ENCODE data around the gene KIAA1210.
"Not testable (repeated sequence)": the region's sequence is repeated elsewhere in the genome, so short reads cannot be mapped to it uniquely, and the experiment has no call there.

The KIAA1210 gene

DNA sequence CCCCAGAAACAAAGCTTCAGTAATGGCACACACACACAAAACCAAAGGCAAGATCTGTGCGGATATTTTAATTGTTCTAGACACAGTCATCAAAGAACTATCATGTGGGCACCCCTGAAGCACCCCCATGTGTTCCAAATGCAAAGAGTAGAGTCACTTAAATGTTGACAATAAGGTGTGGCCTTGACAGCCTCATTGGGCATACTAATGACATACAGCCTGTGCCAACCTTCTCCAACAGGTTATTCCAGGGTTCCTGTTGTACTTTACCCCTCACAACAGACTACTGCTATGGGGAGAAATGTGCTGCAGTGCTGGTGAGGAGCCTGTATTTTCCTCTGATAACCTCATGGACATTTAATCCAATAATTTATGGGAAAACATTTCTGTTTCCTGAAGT lies 84.6 kb downstream of the KIAA1210 start:
- H2AFZ ChIP-seq (ENCODE audit: low read depth, low read length) = no peak overlapping the region
- H3K4me3 ChIP-seq (ENCODE audit: low read length) = no peak overlapping the region
- no peaks in the 10 kb centered on the region for H3K27me3 ChIP-seq (ENCODE audit: insufficient read depth, low read length)
- no peaks in the 10 kb centered on the region for H3K4me1 ChIP-seq (ENCODE audit: insufficient read depth, low read length)
- no peaks in the 10 kb centered on the region for H3K36me3 ChIP-seq (ENCODE audit: insufficient read depth, low read length)
- no peaks in the 10 kb centered on the region for H3K9me3 ChIP-seq (ENCODE audit: low read length)

DNA sequence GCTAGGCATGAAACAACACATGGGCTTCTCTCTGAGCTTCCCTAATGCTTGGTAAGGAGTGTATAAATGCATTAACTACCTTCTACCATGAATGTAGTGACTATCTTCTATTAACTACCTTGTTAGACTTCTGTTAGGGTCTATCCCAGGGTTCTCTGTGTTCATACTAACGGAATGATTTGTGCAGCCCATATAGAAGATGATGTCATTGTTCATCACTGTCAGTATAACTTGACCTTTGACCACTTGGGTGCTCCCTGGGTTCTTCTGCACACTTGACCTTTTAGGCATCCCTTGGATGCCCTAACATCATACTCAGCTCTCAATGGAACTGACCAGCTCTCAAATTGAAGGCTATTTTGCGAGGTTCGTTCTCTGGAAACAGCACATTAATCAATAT lies 85.6 kb downstream of the KIAA1210 start:
- Histone ChIP-seq H3K4me3 (ENCODE audit: low read length) (no peak overlapping the region), H3K36me3 (ENCODE audit: insufficient read depth, low read length) (no peaks in the 10 kb centered on the region), H2AFZ (ENCODE audit: low read depth, low read length) (no peak overlapping the region), H3K9me3 (ENCODE audit: low read length) (no peaks in the 10 kb centered on the region), H3K4me1 (ENCODE audit: insufficient read depth, low read length) (no peaks in the 10 kb centered on the region), H3K27me3 (ENCODE audit: insufficient read depth, low read length) (no peaks in the 10 kb centered on the region)

- Histone ChIP-seq H3K27me3 (ENCODE audit: insufficient read depth, low read length) (no peaks in the 10 kb centered on the region), H3K4me3 (ENCODE audit: low read length) (no peak overlapping the region), H2AFZ (ENCODE audit: low read depth, low read length) (no peak overlapping the region), H3K9me3 (ENCODE audit: low read length) (no peaks in the 10 kb centered on the region), H3K4me1 (ENCODE audit: insufficient read depth, low read length) (no peaks in the 10 kb centered on the region), H3K36me3 (ENCODE audit: insufficient read depth, low read length) (no peaks in the 10 kb centered on the region)
Observed at GRCh38 chrX:119041175-119041574, 86.4 kb downstream of the KIAA1210 start.

DNA sequence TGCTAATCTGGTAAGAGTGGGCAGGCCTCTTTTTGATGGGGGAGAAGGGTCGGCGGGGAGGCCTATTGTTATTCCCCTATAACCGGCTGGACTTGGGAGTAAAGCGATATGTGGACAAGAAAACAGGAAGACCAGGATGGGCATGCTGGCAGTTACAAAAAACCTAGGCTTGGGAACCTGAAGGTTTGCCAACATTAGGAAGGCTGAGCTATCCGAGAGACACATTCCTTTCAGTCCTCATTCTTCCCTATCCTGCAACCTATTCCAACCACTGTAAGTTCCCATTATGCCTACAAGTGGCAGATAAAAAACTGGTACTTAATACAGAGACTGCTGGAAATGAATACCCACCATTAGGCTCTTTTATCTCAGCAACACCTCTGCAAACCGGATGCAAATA lies 87.2 kb downstream of the KIAA1210 start:
- Histone ChIP-seq H3K9me3 (ENCODE audit: low read length) (no peaks in the 10 kb centered on the region), H3K36me3 (ENCODE audit: insufficient read depth, low read length) (no peaks in the 10 kb centered on the region)

GRCh38 chrX:119036107-119037029 lies 91.2 kb downstream of the KIAA1210 start:
- no peak overlapping the region for H2AFZ ChIP-seq (ENCODE audit: low read depth, low read length)
- no peaks in the 10 kb centered on the region for H3K4me1 ChIP-seq (ENCODE audit: insufficient read depth, low read length)
- no peaks in the 10 kb centered on the region for H3K36me3 ChIP-seq (ENCODE audit: insufficient read depth, low read length)
- no peak overlapping the region for H3K4me3 ChIP-seq (ENCODE audit: low read length)
- no peaks in the 10 kb centered on the region for H3K9me3 ChIP-seq (ENCODE audit: low read length)
- no peaks in the 10 kb centered on the region for H3K27me3 ChIP-seq (ENCODE audit: insufficient read depth, low read length)

More for the DNA sequence above, 87.2 kb downstream of the KIAA1210 start:
- Histone ChIP-seq H3K4me3 (ENCODE audit: low read length) (no peak overlapping the region), H3K4me1 (ENCODE audit: insufficient read depth, low read length) (no peaks in the 10 kb centered on the region), H3K27me3 (ENCODE audit: insufficient read depth, low read length) (no peaks in the 10 kb centered on the region), H2AFZ (ENCODE audit: low read depth, low read length) (no peak overlapping the region)

GRCh38 chrX:119030990-119031389 lies 96.6 kb downstream of the KIAA1210 start:
- H3K27me3 ChIP-seq (ENCODE audit: insufficient read depth, low read length) = no peaks in the 10 kb centered on the region
- no peaks in the 10 kb centered on the region for H3K4me1 ChIP-seq (ENCODE audit: insufficient read depth, low read length)
- no peak overlapping the region for H3K4me3 ChIP-seq (ENCODE audit: low read length)
- H2AFZ ChIP-seq (ENCODE audit: low read depth, low read length) = no peak overlapping the region
- no peaks in the 10 kb centered on the region for H3K9me3 ChIP-seq (ENCODE audit: low read length)
- no peaks in the 10 kb centered on the region for H3K36me3 ChIP-seq (ENCODE audit: insufficient read depth, low read length)

DNA sequence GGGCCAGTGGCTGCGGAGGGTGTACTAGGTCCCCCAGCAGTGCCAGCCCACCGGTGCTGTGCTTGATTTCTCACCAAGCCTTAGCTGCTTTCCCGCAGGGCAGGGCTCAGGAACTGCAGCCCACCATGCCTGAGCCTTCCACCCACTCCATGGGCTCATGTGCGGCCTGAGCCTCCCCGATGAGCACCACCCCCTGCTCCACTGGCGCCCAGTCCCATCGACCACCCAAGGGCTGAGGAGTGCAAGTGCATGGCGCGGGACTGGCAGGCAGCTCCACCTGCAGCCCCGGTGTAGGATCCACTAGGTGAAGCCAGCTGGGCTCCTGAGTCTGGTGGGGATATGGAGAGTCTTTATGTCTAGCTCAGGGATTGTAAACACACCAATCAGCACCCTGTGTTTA lies 98.0 kb downstream of the KIAA1210 start:
- H2AFZ ChIP-seq (ENCODE audit: low read depth, low read length); H3K4me1 ChIP-seq (ENCODE audit: insufficient read depth, low read length); H3K4me3 ChIP-seq (ENCODE audit: low read length); H3K9me3 ChIP-seq (ENCODE audit: low read length); H3K36me3 ChIP-seq (ENCODE audit: insufficient read depth, low read length); H3K27me3 ChIP-seq (ENCODE audit: insufficient read depth, low read length): not testable (repeated sequence)

- Histone ChIP-seq H3K9me3 (ENCODE audit: low read length) (no peaks in the 10 kb centered on the region), H3K4me1 (ENCODE audit: insufficient read depth, low read length) (no peaks in the 10 kb centered on the region), H3K36me3 (ENCODE audit: insufficient read depth, low read length) (no peaks in the 10 kb centered on the region), H2AFZ (ENCODE audit: low read depth, low read length) (no peak overlapping the region), H3K27me3 (ENCODE audit: insufficient read depth, low read length) (no peaks in the 10 kb centered on the region), H3K4me3 (ENCODE audit: low read length) (no peak overlapping the region)
Observed at GRCh38 chrX:119028733-119029330, 98.8 kb downstream of the KIAA1210 start.
